SK-N-MC (cell line): ENCODE data around the gene NDUFAF3.

Source experiments
- EZH2 ChIP-seq: fragments of 200-600 bp; sonication (generic); IDR thresholded peaks from one replicate; pipeline ENCODE4 v1.6.1; 2017; ENCODE audit warnings: antibody characterized with exemption
- POLR2AphosphoS5 ChIP-seq: IDR thresholded peaks from 2 replicates; pipeline ENCODE4 v1.6.1; 2012; ENCODE audit warnings: mild to moderate bottlenecking, low read depth, low read length, borderline replicate concordance

DNA sequence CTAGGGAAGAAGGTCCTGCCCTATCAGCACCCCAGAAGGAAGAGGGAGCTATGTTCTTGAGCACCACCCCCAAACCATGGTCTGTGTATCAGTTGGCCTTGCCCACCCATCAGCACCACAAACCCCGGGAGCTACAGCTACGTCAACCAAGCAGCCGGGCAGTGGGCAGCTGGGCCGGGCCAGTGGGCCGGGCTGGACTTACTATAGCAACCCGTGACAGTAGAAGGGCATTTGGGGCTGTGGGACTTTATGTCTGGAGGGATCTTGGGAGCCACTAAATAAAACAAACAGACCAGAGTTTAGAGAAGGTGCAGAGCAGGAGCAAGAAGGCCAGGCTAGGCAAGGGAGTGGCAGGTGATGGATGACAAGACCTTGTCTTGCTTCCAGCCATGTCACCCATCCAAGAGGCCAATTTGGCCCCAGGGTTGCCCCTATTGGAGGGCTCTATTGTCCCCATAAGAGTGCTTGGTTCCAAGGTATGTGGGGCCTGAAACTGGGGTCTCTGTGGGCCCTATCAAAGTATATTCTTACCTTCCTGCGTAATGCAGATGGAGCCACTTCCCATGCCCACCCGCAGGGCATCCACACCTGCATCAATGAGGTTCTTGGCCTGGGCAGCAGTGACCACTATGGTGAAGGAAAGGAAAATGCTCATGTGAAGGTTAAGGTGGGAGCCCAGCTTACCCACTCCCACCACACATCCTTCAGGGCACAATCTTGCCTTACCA is 4.0 kb downstream of the NDUFAF3 start:
- TF ChIP-seq EZH2 = no peak
- TF ChIP-seq POLR2AphosphoS5 = no peak; the same call in none of the 2 replicates
